Neural cell (in vitro differentiated cells): ENCODE measurements around the gene VAV2. TPM values are rescaled to one million over a fixed set of nuclear protein-coding genes. Genes with fewer than 3 reads are reported as not detected.
"Not testable (repeated sequence)": the region's sequence is repeated elsewhere in the genome, so short reads cannot be mapped to it uniquely, and the experiment has no call there.

ENCODE experiments used
- H2AFZ ChIP-seq: fragments of 200-600, 300-800 bp; sonication (generic), shearing (Covaris generic); 2 replicates; pipeline ENCODE4 v1.6.0; 2014; ENCODE audit warnings: low read depth, mild to moderate bottlenecking, antibody characterized with exemption, low read length, moderate library complexity
- H3F3A ChIP-seq: fragments of 200-600 bp; shearing (Covaris generic); 2 replicates; pipeline ENCODE4 v1.6.1; 2016; ENCODE audit warnings: mild to moderate bottlenecking, moderate library complexity, mixed read lengths, antibody characterized with exemption, low read length; ENCODE audit not compliant: insufficient read depth, poor library complexity, severe bottlenecking
- H3K27ac ChIP-seq: fragments of 200-600, 300-800 bp; sonication (generic), shearing (Covaris generic); 2 replicates; pipeline ENCODE4 v1.5.1; 2014; ENCODE audit warnings: mild to moderate bottlenecking, low read length, moderate library complexity
- H3K27me3 ChIP-seq: fragments of 300-800, 200-600 bp; sonication (generic), shearing (Covaris generic); 2 replicates; pipeline ENCODE4 v1.6.0; 2014; ENCODE audit warnings: mild to moderate bottlenecking, low read depth, low read length, moderate library complexity; ENCODE audit not compliant: insufficient read depth
- H3K36me3 ChIP-seq: fragments of 300-800, 200-600 bp; sonication (generic), shearing (Covaris generic); 2 replicates; pipeline ENCODE4 v1.5.1; 2014; ENCODE audit warnings: mild to moderate bottlenecking, antibody characterized with exemption, low read length, moderate library complexity; ENCODE audit not compliant: insufficient read depth
- H3K4me2 ChIP-seq: fragments of 300-800, 200-600 bp; sonication (generic), shearing (Covaris generic); 2 replicates; pipeline ENCODE4 v1.6.0; 2014; ENCODE audit warnings: mild to moderate bottlenecking, low read length
- H3K4me3 ChIP-seq: fragments of 300-800, 200-600 bp; sonication (generic), shearing (Covaris generic); 2 replicates; pipeline ENCODE4 v1.5.1; 2014; ENCODE audit warnings: mild to moderate bottlenecking, low read length, moderate library complexity
- H3K79me2 ChIP-seq: fragments of 200-600 bp; shearing (Covaris generic); replicated peaks from 2 replicates; pipeline ENCODE4 v1.6.0; 2014; ENCODE audit warnings: mild to moderate bottlenecking, low read length, moderate library complexity; ENCODE audit not compliant: insufficient read depth
- H3K9ac ChIP-seq: fragments of 300-800, 200-600 bp; sonication (generic), shearing (Covaris generic); 2 replicates; pipeline ENCODE4 v1.6.1; 2016; ENCODE audit warnings: mild to moderate bottlenecking, low read length, mixed read lengths
- H3K9me2 ChIP-seq: fragments of 200-600 bp; shearing (Covaris generic); 2 replicates; pipeline ENCODE4 v1.6.1; 2016; ENCODE audit warnings: mild to moderate bottlenecking, low read length, mixed read lengths; ENCODE audit not compliant: insufficient read depth
- H3K9me3 ChIP-seq: fragments of 200-600, 300-800 bp; sonication (generic), shearing (Covaris generic); 2 replicates; pipeline ENCODE4 v1.6.1; 2016; ENCODE audit warnings: mild to moderate bottlenecking, mixed run types, low read length, moderate library complexity, mixed read lengths
- H4K20me1 ChIP-seq: fragments of 200-600 bp; shearing (Covaris generic); 2 replicates; pipeline ENCODE4 v1.6.1; 2016; ENCODE audit warnings: mild to moderate bottlenecking, mixed run types; ENCODE audit not compliant: insufficient read depth
- EP300 ChIP-seq: fragments of 450-650 bp; conservative IDR thresholded peaks from 2 replicates; pipeline ENCODE4 v1.6.1; 2014; ENCODE audit warnings: antibody characterized with exemption, mild to moderate bottlenecking, moderate library complexity; ENCODE audit not compliant: poor library complexity, severe bottlenecking
- EZH2 ChIP-seq: fragments of 200-600, 300-800 bp; shearing (Covaris generic), sonication (generic); IDR thresholded peaks from 2 replicates; pipeline ENCODE4 v1.6.1; 2014; ENCODE audit warnings: antibody characterized with exemption, low read length, borderline replicate concordance, mild to moderate bottlenecking; ENCODE audit not compliant: insufficient read depth, poor library complexity, severe bottlenecking
- MXI1 ChIP-seq: fragments of 450-650 bp; conservative IDR thresholded peaks from 2 replicates; pipeline ENCODE4 v1.6.1; 2014; ENCODE audit warnings: antibody characterized with exemption, mild to moderate bottlenecking; ENCODE audit not compliant: poor library complexity, severe bottlenecking
- POLR2AphosphoS5 ChIP-seq: IDR thresholded peaks from 2 replicates; pipeline ENCODE4 v1.6.1; 2012
- RAD21 ChIP-seq: fragments of 450-650 bp; conservative IDR thresholded peaks from 2 replicates; pipeline ENCODE4 v1.6.1; 2014; ENCODE audit warnings: antibody characterized with exemption, mild to moderate bottlenecking, moderate library complexity
- SMC3 ChIP-seq: fragments of 450-650 bp; conservative IDR thresholded peaks from 2 replicates; pipeline ENCODE4 v1.6.1; 2014; ENCODE audit warnings: antibody characterized with exemption, mild to moderate bottlenecking, moderate library complexity; ENCODE audit not compliant: poor library complexity
- TAF1 ChIP-seq: IDR thresholded peaks from 2 replicates; pipeline ENCODE4 v1.6.1; 2012; ENCODE audit warnings: low read depth
- polyA plus RNA-seq: library from polyadenylated mRNA; depleted of rRNA; stranded (reverse); fragments of >200 nt; gene quantifications from 2 replicates; pipeline ENCODE4 v1.2.3, GENCODE V29; 2014
- TF ChIP-seq, protein P1 (sequence below): fragments of 450-650 bp; IDR thresholded peaks from 2 replicates; pipeline ENCODE4 v1.5.1; 2014; ENCODE audit warnings: antibody characterized with exemption, mild to moderate bottlenecking, moderate library complexity; ENCODE audit not compliant: poor library complexity, severe bottlenecking
- TF ChIP-seq, protein P2 (sequence below): IDR thresholded peaks from 2 replicates; pipeline ENCODE4 v1.6.1; 2012; ENCODE audit warnings: borderline replicate concordance

The VAV2 gene
- polyA plus RNA-seq, 1 donor from 2014 or later, result 35.2 TPM

DNA sequence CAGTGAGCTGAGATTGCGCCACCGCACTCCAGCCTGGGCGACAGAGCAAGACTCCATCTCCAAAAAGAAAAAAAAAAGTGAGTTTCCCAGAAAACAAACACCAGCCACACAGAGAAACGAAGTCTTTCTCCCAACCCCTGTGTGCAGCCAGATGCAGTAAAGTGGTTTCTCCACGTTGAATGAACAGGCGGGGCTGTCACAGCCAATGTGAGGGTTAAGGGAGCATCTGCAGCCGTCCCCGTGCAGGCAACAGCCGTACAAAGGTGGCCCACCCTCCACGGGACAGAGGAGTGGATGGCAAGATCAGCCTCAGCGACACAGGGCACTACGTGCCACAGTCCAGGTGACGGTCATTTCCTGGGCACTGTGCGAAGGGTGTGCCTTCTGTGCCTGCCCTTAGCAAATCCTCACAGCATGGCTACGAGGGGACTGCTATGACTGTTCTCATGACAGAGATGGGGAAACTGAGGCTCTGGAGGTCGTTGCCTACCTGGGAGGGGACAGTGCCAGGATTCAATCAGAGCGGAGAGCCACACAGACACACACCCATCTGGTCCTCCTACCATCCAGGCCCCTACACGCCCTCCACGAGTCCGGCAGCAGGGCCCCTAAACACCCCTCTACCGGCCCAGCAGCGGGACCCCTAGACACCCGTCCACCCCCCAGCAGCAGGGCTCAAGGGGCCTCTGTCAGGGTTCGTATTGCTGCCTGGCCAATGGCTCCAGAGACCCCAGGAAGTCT is 2.3 kb downstream of the VAV2 start:
- Histone ChIP-seq H3K27me3 (no peaks in the 10 kb centered on the region), H2AFZ (no peak overlapping the region), H3K79me2 (peaks cover 43% of the 10 kb centered on the region), H3K4me3 (peak overlapping the region; percentile 91), H3K27ac (peak overlapping the region; percentile 69), H3K9me3 (no peaks in the 10 kb centered on the region), H3K9me2 (no peaks in the 10 kb centered on the region), H3F3A (no peaks in the 10 kb centered on the region), H4K20me1 (peaks cover 4% of the 10 kb centered on the region), H3K4me2 (peak overlapping the region; percentile 85), H3K36me3 (no peaks in the 10 kb centered on the region), H3K9ac (peak overlapping the region; percentile 77)
- TF ChIP-seq SMC3 (no peak), TAF1 (no peak), MXI1 (no peak), EZH2 (no peak), RAD21 (no peak), EP300 (no peak), POLR2AphosphoS5 (no peak)
- TF ChIP-seq, protein P1, sequence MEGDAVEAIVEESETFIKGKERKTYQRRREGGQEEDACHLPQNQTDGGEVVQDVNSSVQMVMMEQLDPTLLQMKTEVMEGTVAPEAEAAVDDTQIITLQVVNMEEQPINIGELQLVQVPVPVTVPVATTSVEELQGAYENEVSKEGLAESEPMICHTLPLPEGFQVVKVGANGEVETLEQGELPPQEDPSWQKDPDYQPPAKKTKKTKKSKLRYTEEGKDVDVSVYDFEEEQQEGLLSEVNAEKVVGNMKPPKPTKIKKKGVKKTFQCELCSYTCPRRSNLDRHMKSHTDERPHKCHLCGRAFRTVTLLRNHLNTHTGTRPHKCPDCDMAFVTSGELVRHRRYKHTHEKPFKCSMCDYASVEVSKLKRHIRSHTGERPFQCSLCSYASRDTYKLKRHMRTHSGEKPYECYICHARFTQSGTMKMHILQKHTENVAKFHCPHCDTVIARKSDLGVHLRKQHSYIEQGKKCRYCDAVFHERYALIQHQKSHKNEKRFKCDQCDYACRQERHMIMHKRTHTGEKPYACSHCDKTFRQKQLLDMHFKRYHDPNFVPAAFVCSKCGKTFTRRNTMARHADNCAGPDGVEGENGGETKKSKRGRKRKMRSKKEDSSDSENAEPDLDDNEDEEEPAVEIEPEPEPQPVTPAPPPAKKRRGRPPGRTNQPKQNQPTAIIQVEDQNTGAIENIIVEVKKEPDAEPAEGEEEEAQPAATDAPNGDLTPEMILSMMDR, result no peak
- TF ChIP-seq, protein P2, sequence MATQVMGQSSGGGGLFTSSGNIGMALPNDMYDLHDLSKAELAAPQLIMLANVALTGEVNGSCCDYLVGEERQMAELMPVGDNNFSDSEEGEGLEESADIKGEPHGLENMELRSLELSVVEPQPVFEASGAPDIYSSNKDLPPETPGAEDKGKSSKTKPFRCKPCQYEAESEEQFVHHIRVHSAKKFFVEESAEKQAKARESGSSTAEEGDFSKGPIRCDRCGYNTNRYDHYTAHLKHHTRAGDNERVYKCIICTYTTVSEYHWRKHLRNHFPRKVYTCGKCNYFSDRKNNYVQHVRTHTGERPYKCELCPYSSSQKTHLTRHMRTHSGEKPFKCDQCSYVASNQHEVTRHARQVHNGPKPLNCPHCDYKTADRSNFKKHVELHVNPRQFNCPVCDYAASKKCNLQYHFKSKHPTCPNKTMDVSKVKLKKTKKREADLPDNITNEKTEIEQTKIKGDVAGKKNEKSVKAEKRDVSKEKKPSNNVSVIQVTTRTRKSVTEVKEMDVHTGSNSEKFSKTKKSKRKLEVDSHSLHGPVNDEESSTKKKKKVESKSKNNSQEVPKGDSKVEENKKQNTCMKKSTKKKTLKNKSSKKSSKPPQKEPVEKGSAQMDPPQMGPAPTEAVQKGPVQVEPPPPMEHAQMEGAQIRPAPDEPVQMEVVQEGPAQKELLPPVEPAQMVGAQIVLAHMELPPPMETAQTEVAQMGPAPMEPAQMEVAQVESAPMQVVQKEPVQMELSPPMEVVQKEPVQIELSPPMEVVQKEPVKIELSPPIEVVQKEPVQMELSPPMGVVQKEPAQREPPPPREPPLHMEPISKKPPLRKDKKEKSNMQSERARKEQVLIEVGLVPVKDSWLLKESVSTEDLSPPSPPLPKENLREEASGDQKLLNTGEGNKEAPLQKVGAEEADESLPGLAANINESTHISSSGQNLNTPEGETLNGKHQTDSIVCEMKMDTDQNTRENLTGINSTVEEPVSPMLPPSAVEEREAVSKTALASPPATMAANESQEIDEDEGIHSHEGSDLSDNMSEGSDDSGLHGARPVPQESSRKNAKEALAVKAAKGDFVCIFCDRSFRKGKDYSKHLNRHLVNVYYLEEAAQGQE, result no peak

DNA sequence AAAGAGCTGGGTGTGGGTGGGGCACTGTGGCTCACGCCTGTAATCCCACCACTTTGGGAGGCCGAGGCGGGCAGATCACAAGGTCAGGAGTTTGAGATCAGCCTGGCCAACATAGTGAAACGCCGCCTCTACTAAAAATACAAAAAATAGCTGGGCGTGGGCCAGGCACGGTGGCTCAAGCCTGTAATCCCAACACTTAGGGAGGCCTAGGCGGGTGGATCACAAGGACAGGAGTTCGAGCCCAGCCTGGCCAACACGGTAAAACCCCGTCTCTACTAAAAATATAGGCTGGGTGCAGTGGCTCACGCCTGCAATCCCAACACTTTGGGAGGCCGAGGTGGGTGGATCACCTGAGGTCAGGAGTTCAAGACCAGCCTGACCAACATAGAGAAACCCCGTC is 3.4 kb downstream of the VAV2 start:
- H2AFZ ChIP-seq, H4K20me1 ChIP-seq, H3K27me3 ChIP-seq, H3K9me2 ChIP-seq, H3F3A ChIP-seq, H3K27ac ChIP-seq, H3K9me3 ChIP-seq, H3K9ac ChIP-seq, H3K4me2 ChIP-seq, H3K36me3 ChIP-seq, H3K4me3 ChIP-seq: not testable (repeated sequence)
- peaks cover 50% of the 10 kb centered on the region for H3K79me2 ChIP-seq
